ENCODE measurements around the gene LTBP1.

Gene LTBP1

GRCh38 chr2:33321876-33322483 is 375.2 kb downstream of the LTBP1 start:
- DNase-seq = peak; percentile 71

- DNase-seq = no peak
These were observed 375.9 kb downstream of the LTBP1 start for GRCh38 chr2:33322612-33323011.

GRCh38 chr2:33323957-33324356 is 377.2 kb downstream of the LTBP1 start:
- DNase-seq = no peak

GRCh38 chr2:33326100-33326499 is 379.3 kb downstream of the LTBP1 start:
- no peak for DNase-seq

GRCh38 chr2:33333433-33333832 is 386.7 kb downstream of the LTBP1 start:
- no peak for DNase-seq

- DNase-seq = no peak
These were observed 387.3 kb downstream of the LTBP1 start for GRCh38 chr2:33334083-33334482.

GRCh38 chr2:33335516-33335915 is 388.8 kb downstream of the LTBP1 start:
- no peak for DNase-seq

- DNase-seq = no peak
These were observed 389.4 kb downstream of the LTBP1 start for GRCh38 chr2:33336036-33336625.

GRCh38 chr2:33337385-33337960 is 390.7 kb downstream of the LTBP1 start:
- DNase-seq = no peak

GRCh38 chr2:33337981-33338380 is 391.2 kb downstream of the LTBP1 start:
- no peak for DNase-seq

- DNase-seq = no peak
These were observed 392.5 kb downstream of the LTBP1 start for GRCh38 chr2:33339269-33339668.

- no peak for DNase-seq
These were observed 393.5 kb downstream of the LTBP1 start for GRCh38 chr2:33340280-33340679.

- no peak for DNase-seq
These were observed 395.4 kb downstream of the LTBP1 start for GRCh38 chr2:33342171-33342570.

GRCh38 chr2:33342705-33343104 is 396.0 kb downstream of the LTBP1 start:
- no peak for DNase-seq

GRCh38 chr2:33343387-33343895 is 396.7 kb downstream of the LTBP1 start:
- no peak for DNase-seq

GRCh38 chr2:33344230-33344629 is 397.5 kb downstream of the LTBP1 start:
- DNase-seq = no peak

- no peak for DNase-seq
These were observed 401.1 kb downstream of the LTBP1 start for GRCh38 chr2:33347856-33348255.

GRCh38 chr2:33350632-33351031 is 403.9 kb downstream of the LTBP1 start:
- no peak for DNase-seq

GRCh38 chr2:33351781-33352180 is 405.0 kb downstream of the LTBP1 start:
- DNase-seq = no peak

GRCh38 chr2:33354981-33355380 is 408.2 kb downstream of the LTBP1 start:
- peak; percentile 98 for DNase-seq

GRCh38 chr2:33358878-33359277 is 412.1 kb downstream of the LTBP1 start:
- DNase-seq = peak; percentile 26

GRCh38 chr2:33363325-33364298 is 416.9 kb downstream of the LTBP1 start:
- DNase-seq = peak; percentile 80

- DNase-seq = peak; percentile 37
These were observed 418.7 kb downstream of the LTBP1 start for GRCh38 chr2:33365264-33365970.

Data from fibroblast of skin of right biceps (primary cell).